Neutrophil (primary cell): ENCODE data around the gene SNX17.

Experiments
- H3K27ac ChIP-seq: fragments of 200-600 bp; sonication (generic); 2 replicates; pipeline ENCODE4 v1.5.1; 2016; ENCODE audit warnings: mild to moderate bottlenecking, moderate library complexity
- H3K27me3 ChIP-seq: fragments of 200-600 bp; sonication (generic); 2 replicates; pipeline ENCODE4 v1.6.0; 2016; ENCODE audit warnings: mild to moderate bottlenecking
- H3K36me3 ChIP-seq: fragments of 200-600 bp; sonication (generic); 2 replicates; pipeline ENCODE4 v1.5.1; 2017
- H3K4me1 ChIP-seq, 2 experiments: fragments of 200-600 bp in 1 of 2; sonication (generic) in 1 of 2; 1 replicate in 1 of 2; 2 replicates in 1 of 2; pipeline versions ENCODE4 v1.5.1 to v1.6.1; 2013 to 2016; ENCODE audit warnings: low read depth in 1 of 2, low read length in 1 of 2, mild to moderate bottlenecking in 1 of 2, moderate library complexity in 1 of 2; ENCODE audit not compliant: control insufficient read depth in 1 of 2, insufficient read depth in 1 of 2
- H3K4me3 ChIP-seq, 2 experiments: fragments of 200-600 bp in 1 of 2; sonication (generic) in 1 of 2; 1 replicate in 1 of 2; 2 replicates in 1 of 2; pipeline ENCODE4 v1.5.1; 2013 to 2016; ENCODE audit warnings: low read depth in 1 of 2, low read length in 1 of 2, mild to moderate bottlenecking in 1 of 2, moderate library complexity in 1 of 2
- H3K9me3 ChIP-seq: fragments of 200-600 bp; sonication (generic); 2 replicates; pipeline ENCODE4 v1.5.1; 2016
- CTCF ChIP-seq: fragments of 200-600 bp; sonication (generic); IDR thresholded peaks from 2 replicates; pipeline ENCODE4 v1.5.1; 2016; ENCODE audit warnings: antibody characterized with exemption

SNX17 gene

GRCh38 chr2:27372937-27373336, 2.5 kb downstream of the SNX17 start:
- no peak for TF ChIP-seq CTCF
- Histone ChIP-seq H3K9me3 (no peaks in the 10 kb centered on the region), H3K27ac (peak overlapping the region; percentile 90), H3K4me1 (peaks cover 34 to 36% of the 10 kb centered on the region in 2 experiments), H3K36me3 (peaks cover 54% of the 10 kb centered on the region), H3K27me3 (no peaks in the 10 kb centered on the region), H3K4me3 (no peak overlapping the region)

- Histone ChIP-seq H3K27me3 (no peaks in the 10 kb centered on the region), H3K9me3 (no peaks in the 10 kb centered on the region), H3K4me3 (no peak overlapping the region), H3K27ac (no peak overlapping the region), H3K4me1 (peaks cover 34 to 35% of the 10 kb centered on the region in 2 experiments), H3K36me3 (peaks cover 58% of the 10 kb centered on the region)
- TF ChIP-seq CTCF: no peak
These were observed 3.2 kb downstream of the SNX17 start for GRCh38 chr2:27373567-27373966.

GRCh38 chr2:27375513-27376099, 5.2 kb downstream of the SNX17 start:
- H3K27ac ChIP-seq: no peak overlapping the region
- H3K4me3 ChIP-seq: no peak overlapping the region

GRCh38 chr2:27376151-27376865, 5.9 kb downstream of the SNX17 start:
- no peak overlapping the region for H3K27ac ChIP-seq
- H3K36me3 ChIP-seq: peaks cover 65% of the 10 kb centered on the region
- H3K27me3 ChIP-seq: no peaks in the 10 kb centered on the region
- H3K4me1 ChIP-seq: peaks cover 28 to 35% of the 10 kb centered on the region in 2 experiments
- no peak for TF ChIP-seq CTCF
- H3K4me3 ChIP-seq: no peak overlapping the region
- no peaks in the 10 kb centered on the region for H3K9me3 ChIP-seq

More at GRCh38 chr2:27375513-27376099, 5.2 kb downstream of the SNX17 start:
- no peak for TF ChIP-seq CTCF
- Histone ChIP-seq H3K9me3 (no peaks in the 10 kb centered on the region), H3K4me1 (peaks cover 29 to 36% of the 10 kb centered on the region in 2 experiments), H3K27me3 (no peaks in the 10 kb centered on the region), H3K36me3 (peaks cover 63% of the 10 kb centered on the region)

GRCh38 chr2:27376866-27377617, 6.6 kb downstream of the SNX17 start:
- Histone ChIP-seq H3K36me3 (peaks cover 72% of the 10 kb centered on the region), H3K4me1 (peaks cover 20 to 27% of the 10 kb centered on the region in 2 experiments), H3K27me3 (no peaks in the 10 kb centered on the region), H3K9me3 (no peaks in the 10 kb centered on the region), H3K27ac (no peak overlapping the region), H3K4me3 (no peak overlapping the region)
- no peak for TF ChIP-seq CTCF
